Right lobe of liver (tissue), 4 donors: ENCODE results near the gene TNNI3.

ENCODE experiments used
- CTCF ChIP-seq, 4 donors: fragments of 200-600 bp in 3 of 4; fragments of 450-650 bp in 1 of 4; IDR thresholded peaks; one replicate each; pipeline versions ENCODE4 v1.5.1 to v1.8.0; 2016 to 2022; ENCODE audit warnings: antibody characterized with exemption in 4 of 4, mild to moderate bottlenecking in 2 of 4
- POLR2A ChIP-seq: fragments of 450-650 bp; IDR thresholded peaks from one replicate; pipeline ENCODE4 v1.6.1; 2017; ENCODE audit warnings: antibody characterized with exemption, mild to moderate bottlenecking
- donor health status: DM: no; HTN: no; CAD: no.
- donor health status: DM: no; HTN: no; CAD: no.
- donor health status: DM: no; HTN: yes; CAD: no.

DNA sequence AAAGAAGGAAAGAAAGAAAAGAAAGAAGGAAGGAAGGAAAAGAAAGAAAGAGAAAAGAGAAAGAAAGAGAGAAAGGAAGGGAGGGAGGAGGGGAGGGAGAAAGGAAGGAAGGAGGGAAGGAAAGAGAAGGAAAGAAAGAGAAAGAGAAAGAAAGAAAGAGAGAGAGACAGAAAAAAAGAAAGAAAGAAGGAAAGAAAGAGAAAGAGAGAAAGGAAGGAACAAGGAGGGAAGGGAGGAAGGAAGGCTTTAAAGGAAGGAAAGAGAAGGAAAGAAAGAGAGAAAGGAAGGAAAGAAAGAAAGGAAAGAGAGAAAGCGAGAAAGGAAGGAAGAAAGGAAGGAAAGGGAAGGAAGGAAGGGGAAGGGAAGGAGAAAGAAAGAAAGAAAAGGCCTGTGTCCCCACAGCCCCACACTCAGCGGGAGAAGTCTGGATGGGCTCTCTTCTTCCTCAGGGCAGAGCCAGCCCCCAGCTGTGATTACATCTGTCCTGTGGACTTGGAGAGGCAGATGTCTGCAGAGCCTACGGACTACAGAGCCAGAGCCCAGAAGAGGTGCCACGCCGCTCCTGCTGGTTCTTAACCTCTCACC is 42.2 kb upstream of the TNNI3 start:
- TF ChIP-seq CTCF (IDR thresholded peaks at IDR 0.05) (no peak), POLR2A (no peak)
